ENCODE results near the gene KCNH4.
A peak's percentile ranks its signal among the peaks of the same experiment; 100 is the strongest.

Gene KCNH4

DNA sequence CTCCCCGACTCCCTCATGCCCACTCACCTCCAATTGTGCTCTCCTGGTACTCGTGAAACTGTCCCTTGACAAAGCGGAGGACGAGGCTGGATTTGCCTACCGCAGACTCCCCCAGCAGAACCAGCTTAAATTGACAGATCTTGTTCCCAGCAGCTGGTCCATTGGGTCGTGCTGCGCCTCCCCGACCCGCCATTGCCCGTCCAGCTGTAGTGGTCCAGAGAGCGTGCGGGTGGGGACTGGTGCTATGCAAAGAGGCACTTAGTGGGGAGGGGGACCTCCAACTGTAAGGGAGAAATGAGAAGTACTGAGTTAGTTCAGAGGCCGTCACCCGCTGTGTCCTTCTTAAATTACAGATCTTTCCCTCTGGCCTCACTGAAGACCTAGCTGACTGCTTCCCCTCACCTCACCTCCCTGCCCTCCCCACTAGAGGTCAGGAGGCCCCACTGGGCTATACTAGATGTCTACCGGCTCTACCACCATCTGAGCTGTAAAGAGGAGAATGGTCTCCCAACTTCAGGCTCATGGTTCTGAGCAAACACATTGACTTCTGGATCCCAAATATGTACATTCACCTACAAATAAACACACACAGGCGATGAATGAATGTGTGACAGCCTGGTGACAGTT is 50.5 kb downstream of the KCNH4 start:
- no peak for TF ChIP-seq GATA1 (IDR thresholded peaks at IDR 0.05; ENCODE audit: low read depth, low read length)
- no peak for TF ChIP-seq POLR2A (IDR thresholded peaks at IDR 0.05; ENCODE audit: low read length)
- no peak for DNase-seq

DNA sequence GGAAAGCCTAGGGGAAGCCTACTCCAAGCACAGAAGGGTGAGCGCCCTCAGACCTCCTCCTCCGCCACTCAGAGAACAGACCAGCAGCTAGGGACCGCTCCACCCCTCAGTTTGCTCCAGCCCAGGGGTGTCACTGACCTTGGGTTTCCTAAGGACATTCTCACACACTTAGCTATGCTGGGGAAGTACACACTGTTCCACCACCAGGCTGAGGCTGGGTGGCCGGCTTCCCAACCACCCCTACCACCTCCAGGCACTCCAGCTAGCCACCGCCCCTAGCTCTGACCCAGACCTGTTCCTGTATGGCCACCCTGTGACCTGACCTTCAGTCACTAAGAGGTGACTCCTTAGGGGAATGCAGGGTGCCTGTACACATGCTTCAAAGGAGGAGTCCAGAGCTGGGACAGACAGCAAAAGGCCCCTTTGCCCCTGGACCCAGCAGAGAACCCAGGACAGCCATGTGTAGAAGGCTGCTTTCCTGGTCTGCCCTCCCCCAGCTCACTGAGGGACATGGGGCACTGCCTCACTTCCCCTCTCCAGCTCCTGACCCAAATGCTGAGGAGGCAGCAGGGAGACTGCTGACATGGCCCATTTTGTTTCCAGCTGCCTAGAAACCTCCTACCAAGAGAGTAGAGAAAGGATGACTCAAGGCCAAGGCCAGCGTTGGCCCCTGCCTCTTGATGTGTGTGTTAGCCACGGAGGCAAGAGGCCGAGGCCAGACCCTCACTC is 51.7 kb downstream of the KCNH4 start:
- TF ChIP-seq POLR2A (IDR thresholded peaks at IDR 0.05; ENCODE audit: low read length) (no peak), GATA1 (IDR thresholded peaks at IDR 0.05; ENCODE audit: low read depth, low read length) (no peak)
- no peak for DNase-seq

DNA sequence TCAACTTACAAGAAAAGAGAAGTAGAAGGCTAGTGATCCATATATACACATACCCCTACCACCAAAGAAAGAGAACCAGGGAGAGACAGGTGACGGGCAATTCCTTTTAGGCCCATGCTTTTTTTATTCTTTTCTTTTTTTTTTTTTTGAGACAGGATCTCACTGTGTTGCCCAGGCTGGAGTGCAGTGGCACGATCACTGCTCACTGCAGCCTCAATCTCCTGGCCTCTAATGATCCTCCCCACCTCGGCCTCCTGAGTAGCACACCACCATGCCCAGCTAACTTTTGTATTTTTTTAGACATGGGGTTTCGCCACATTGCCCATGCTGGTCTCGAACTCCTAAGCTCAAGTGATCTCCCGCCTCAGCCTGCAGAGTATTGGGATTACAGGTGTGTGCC is 53.5 kb downstream of the KCNH4 start:
- DNase-seq = no peak
- TF ChIP-seq GATA1 (IDR thresholded peaks at IDR 0.05; ENCODE audit: low read depth, low read length) = no peak
- TF ChIP-seq POLR2A (IDR thresholded peaks at IDR 0.05; ENCODE audit: low read length) = no peak

DNA sequence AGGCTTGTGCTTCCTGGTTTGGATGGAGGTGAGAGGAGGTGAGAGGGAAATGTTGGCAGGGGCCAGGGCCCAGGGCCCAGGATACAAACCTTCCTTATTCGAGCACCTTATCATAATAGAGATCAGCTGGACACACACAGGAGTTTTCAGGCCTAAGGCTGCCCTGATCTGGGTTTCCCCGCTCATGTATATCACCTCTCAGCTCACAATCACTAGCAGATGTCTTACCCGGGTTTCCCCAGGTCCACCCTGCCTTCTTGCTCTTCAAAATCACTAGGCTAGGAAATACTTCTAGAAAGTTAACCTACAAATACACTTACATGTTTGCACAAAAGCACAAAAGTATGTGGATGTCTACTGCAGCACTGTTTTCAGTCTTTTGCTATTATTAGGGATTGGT is 54.1 kb downstream of the KCNH4 start:
- no peak for DNase-seq
- TF ChIP-seq POLR2A (IDR thresholded peaks at IDR 0.05; ENCODE audit: low read length) (no peak), GATA1 (IDR thresholded peaks at IDR 0.05; ENCODE audit: low read depth, low read length) (no peak)

DNA sequence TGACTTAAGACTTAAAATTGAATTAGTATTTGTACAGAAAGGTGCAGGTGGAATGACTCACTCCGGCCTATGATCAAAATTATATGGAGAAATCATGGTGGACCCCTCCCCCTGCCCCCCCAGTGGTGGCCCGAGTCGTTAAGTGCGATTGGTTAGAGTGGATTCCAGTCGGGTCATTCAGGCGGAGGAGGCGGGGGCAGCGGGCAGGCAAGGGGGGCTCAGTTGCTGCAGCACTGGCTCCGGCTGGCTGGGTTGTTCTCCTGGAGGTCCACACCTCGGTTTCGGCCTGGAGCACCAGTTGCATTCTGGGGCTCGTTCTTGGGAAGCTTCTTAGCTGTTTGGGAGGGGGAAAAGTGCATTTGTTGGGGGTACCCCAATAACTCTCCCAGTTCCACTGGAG is 55.4 kb downstream of the KCNH4 start:
- TF ChIP-seq POLR2A (IDR thresholded peaks at IDR 0.05; ENCODE audit: low read length) = no peak
- TF ChIP-seq GATA1 (IDR thresholded peaks at IDR 0.05; ENCODE audit: low read depth, low read length) = no peak
- no peak for DNase-seq

DNA sequence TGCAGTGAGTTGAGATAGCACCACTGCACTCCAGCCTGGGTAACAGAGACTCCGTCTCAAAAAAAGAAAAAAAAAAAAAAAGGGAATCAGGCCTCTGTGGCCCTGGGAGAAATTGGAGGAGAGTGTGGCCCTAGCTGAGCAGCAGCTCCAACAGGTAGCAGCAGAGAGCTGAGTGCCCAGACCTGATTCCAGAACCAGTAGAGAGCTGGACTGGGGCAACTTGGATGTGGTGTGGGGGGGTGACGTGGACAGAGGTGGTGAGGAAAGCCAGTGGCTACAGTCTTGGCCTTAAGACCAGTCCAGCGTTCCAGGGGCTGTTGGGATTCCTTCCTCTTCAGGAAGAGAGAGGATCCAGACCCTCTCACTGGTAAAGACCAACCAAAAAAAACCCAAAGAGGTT is 56.7 kb downstream of the KCNH4 start:
- no peak for TF ChIP-seq POLR2A (IDR thresholded peaks at IDR 0.05; ENCODE audit: low read length)
- no peak for TF ChIP-seq GATA1 (IDR thresholded peaks at IDR 0.05; ENCODE audit: low read depth, low read length)

DNA sequence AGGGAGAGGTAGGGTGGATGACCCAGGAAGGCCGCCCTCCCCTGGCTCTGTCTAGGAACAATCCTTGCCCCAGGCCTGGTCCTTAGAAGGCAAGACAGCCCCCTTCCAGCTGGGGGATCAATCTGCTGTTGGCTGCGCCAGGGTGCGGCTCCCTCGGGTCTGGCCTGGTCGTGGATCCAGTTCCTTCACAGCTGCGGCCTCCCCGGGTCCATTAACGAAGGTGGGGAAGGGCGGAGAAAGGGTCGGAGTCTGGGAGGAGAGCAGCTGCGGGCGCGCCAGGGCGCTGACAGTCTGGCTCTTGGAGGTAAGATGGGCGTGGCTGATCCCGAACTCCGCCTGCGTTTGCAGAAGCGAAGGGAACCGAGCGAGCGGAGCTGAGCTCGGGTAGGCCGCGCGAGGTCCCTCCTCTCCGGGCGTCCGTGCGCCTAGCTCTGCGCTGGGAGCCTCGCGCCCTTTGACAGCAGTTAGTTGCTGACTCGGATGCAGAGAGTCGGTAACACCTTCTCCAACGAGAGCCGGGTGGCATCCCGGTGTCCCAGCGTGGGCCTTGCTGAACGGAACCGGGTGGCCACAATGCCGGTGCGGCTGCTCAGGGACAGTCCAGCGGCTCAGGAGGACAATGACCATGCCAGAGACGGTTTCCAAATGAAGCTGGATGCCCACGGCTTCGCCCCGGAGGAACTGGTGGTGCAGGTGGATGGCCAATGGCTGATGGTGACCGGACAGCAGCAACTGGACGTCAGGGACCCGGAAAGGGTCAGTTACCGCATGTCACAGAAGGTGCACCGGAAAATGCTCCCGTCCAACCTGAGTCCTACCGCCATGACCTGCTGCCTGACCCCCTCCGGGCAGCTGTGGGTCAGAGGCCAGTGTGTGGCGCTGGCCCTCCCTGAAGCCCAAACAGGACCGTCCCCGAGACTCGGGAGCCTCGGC is 58.3 kb downstream of the KCNH4 start, which contains the start of gene HSPB9:
Gene HSPB9, plus strand, starts transcription at position 434 of the 933 bp plus-strand sequence. Its CDS starts 47 bp downstream, at position 481.
- TF ChIP-seq POLR2A (IDR thresholded peaks at IDR 0.05; ENCODE audit: low read length) = no peak
- TF ChIP-seq GATA1 (IDR thresholded peaks at IDR 0.05; ENCODE audit: low read depth, low read length) = no peak
- no peak for DNase-seq

More for the DNA sequence above, 56.7 kb downstream of the KCNH4 start:
- no peak for DNase-seq

DNA sequence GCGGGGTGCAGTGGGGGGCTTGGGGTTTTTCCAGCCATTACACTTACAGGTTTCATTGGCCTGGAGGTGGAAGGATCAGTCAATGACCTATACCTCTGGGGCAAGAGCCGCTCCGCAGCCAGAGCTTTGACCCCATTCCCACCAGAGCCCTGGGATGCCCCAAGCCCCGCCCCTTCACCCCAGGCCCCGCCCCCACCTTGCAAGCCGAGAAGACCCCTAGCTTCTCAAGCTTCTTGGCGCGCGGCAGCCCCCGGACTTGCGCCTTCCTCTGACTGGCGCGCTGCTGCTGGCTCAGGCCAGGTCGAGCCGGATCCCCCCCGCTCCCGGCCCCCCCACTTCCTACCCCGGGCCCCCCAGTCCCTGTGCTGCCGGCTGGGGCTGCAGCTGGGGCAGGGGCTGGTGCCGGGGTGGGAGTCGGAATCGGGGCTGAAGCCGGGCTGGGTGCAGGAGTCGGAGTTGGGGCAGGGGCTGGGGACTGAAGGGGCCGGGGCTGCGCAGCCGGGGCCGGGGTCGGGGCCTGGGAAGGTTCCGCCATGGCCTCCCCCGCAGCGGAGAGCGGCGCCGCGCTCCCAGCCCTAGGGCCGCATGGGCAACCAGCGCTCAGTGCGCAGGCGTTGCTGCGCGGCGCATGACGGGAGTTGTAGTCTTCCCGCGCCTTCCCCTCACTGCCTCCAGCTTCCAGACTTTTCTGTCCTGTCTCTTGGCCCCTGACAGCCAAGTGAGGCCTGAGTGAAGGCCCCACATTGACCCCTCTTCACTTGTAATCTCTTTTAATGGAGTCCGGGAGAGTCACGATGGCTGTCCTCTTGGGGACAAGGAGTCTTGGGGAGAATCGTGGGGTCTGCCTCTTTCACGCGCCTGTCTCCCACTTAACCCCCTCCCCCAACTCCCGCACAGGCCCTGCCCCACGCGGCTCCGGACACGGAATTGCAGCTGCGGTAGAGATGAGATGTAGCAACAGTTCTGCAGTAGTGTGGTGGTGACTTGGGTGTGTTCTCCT is 59.9 kb downstream of the KCNH4 start, which contains the start of gene KAT2A:
Gene KAT2A, minus strand, starts transcription at position 598 of the 1,000 bp plus-strand sequence. Its CDS starts 63 bp downstream, at position 535.
- TF ChIP-seq GATA1 (IDR thresholded peaks at IDR 0.05; ENCODE audit: low read depth, low read length) = no peak
- TF ChIP-seq POLR2A (IDR thresholded peaks at IDR 0.05; ENCODE audit: low read length) = peak; percentile 42
- DNase-seq = peak; percentile 83 to 88

DNA sequence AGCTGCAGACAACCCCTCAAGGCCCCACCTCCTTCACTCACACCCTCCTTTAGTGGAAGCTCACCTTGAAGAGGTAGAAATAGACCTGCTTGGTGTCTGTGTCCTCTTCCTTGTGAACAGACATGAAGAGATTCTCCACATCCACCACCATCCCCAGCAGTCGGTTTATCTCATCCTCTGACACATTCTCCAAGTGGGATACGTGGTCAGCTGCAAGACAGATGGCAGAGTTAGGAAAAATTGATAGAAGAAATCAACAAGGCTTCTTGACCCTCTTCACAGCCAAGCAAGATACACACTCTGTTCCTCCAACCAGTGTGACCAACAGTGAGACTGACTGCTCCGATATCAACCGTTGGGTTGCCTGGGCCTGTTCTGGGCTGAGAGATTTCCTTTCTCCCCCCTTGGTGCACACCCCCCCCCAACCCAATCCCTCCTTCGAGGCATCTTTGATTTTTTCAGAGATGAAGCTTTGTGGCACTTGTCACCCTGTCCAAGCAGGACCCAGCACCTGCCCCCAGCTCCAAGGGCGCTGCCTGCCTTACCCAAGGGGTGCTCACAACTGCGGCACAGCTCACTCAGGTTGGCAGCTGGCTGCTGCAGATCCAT is 60.7 kb downstream of the KCNH4 start:
- TF ChIP-seq POLR2A (IDR thresholded peaks at IDR 0.05; ENCODE audit: low read length) = no peak
- no peak for TF ChIP-seq GATA1 (IDR thresholded peaks at IDR 0.05; ENCODE audit: low read depth, low read length)
- DNase-seq = peak; percentile 29 to 55

DNA sequence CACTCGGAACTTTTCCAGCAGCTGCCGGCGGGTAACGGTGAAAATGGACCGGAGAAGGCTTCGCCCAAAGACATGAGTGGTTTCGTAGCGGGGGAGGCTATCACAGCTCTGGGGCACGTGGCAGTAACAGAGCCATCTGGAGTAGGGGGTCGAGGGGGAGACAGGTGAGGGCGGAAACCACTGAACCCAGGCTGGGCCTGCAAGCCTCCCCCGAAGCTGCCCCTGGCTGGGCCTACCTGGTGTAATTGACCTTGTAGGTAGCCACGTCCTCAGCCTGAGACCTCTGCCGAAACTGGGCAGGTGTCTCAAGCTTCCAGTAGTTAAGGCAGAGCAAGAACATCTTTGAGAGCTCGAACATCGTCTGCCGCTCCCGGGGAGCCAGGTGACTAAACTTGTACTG is 61.6 kb downstream of the KCNH4 start:
- no peak for TF ChIP-seq GATA1 (IDR thresholded peaks at IDR 0.05; ENCODE audit: low read depth, low read length)
- TF ChIP-seq POLR2A (IDR thresholded peaks at IDR 0.05; ENCODE audit: low read length) = no peak
- DNase-seq = no peak

DNA sequence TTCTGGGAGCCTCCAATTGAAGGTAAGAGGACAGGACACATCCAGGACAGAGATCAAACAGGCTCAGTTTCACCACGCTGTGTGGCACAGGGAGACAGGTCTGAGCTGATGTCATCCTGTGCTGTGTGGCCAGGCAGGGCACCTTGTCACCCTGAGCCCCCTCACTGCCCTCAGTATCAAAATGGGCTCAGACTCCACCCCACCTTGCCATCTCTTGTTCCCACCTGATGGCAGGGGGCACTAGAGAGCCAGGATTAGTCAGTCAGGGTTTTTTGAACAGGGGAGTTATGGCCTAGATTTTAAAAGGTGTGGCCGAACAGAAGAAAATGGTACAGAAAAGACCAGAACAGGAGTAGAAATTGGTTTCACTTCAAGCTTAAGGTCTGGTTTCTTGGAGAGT is 62.4 kb downstream of the KCNH4 start:
- DNase-seq = peak; percentile 31 to 54

DNA sequence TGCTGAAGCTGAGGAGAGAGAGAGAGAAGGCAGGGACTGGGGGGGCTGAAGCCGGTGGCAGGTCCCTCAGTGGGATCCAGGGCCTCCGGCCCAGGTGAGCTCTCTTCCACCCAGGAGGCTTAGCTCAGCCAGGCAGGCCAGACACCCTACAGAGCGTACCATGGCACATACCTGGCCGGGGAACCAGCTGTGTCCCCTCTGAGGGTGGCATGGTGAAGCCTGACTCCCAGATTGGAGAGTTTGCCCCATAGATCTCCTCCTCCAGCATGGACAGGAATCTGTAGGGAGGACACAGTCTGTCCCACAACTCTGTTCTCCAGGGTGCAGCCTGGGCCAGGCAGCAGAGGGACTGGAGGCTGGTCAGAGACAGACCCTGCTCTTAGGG is 62.8 kb downstream of the KCNH4 start:
- DNase-seq = no peak
- no peak for TF ChIP-seq POLR2A (IDR thresholded peaks at IDR 0.05; ENCODE audit: low read length)
- no peak for TF ChIP-seq GATA1 (IDR thresholded peaks at IDR 0.05; ENCODE audit: low read depth, low read length)

More for the DNA sequence above, 62.4 kb downstream of the KCNH4 start:
- no peak for TF ChIP-seq GATA1 (IDR thresholded peaks at IDR 0.05; ENCODE audit: low read depth, low read length)
- no peak for TF ChIP-seq POLR2A (IDR thresholded peaks at IDR 0.05; ENCODE audit: low read length)

Measured in erythroblast (primary cell).